Activated CD4-positive, alpha-beta T cell treated with anti-CD3 and anti-CD28 coated beads for 36 hours (primary cell): ENCODE measurements around the gene SDK2. TPM values are rescaled to one million over a fixed set of nuclear protein-coding genes. Genes with fewer than 3 reads are reported as not detected.

Experiments used
- ATAC-seq: fragments of 200-7000 bp; cut with Tn5 transposase; one replicate; pipeline ENCODE4 v1.10.0; 2021; ENCODE audit warnings: mild to moderate bottlenecking, moderate library complexity
- CTCF ChIA-PET: fragments of 350-600 bp; sonication (Branson Sonifier 250); formaldehyde crosslinking; loops from one replicate; lab custom pipeline; 2021; ENCODE audit warnings: antibody characterized with exemption; lab: Charles Lee
- POLR2A ChIA-PET: fragments of 350-600 bp; sonication (Branson Sonifier 250); formaldehyde crosslinking; loops from one replicate; lab custom pipeline; 2021; ENCODE audit warnings: antibody characterized with exemption, inconsistent platforms; lab: Charles Lee
- DNase-seq: peaks from one replicate; pipeline ENCODE4 v3.0.0-alpha.2; 2020
- H3K27ac Mint-ChIP-seq: one replicate; pipeline ENCODE4 v1.8.0; 2021; ENCODE audit warnings: mixed read lengths
- H3K27me3 Mint-ChIP-seq: one replicate; pipeline ENCODE4 v1.8.0; 2021; ENCODE audit warnings: mixed read lengths
- H3K36me3 Mint-ChIP-seq: one replicate; pipeline ENCODE4 v1.8.0; 2021; ENCODE audit warnings: low read depth, mixed read lengths
- H3K4me1 Mint-ChIP-seq: one replicate; pipeline ENCODE4 v1.8.0; 2021; ENCODE audit warnings: mixed read lengths
- H3K4me3 Mint-ChIP-seq: one replicate; pipeline ENCODE4 v1.8.0; 2021; ENCODE audit warnings: mild to moderate bottlenecking, moderate library complexity, mixed read lengths
- H3K9me3 Mint-ChIP-seq: one replicate; pipeline ENCODE4 v1.8.0; 2021; ENCODE audit warnings: low read depth, mixed read lengths
- intact Hi-C, 2 experiments: fragments of 100-400 bp; cut with DNase I in 1 of 2; cut with micrococcal nuclease in 1 of 2; formaldehyde crosslinking; loops; one replicate each; pipeline versions ENCODE4 v1.14.2 to v1.15.1; 2022 to 2024; cut with DNase I, micrococcal nuclease
- total RNA-seq, 2 experiments: library from RNA; stranded (reverse); gene quantifications; one replicate each; pipeline ENCODE4 v1.2.3, GENCODE V29; 2021

SDK2 gene
- total RNA-seq, 2 experiments from 2014 or later = 0.23 to 0.27 TPM

GRCh38 chr17:73551144-73551543 is 93.1 kb downstream of the SDK2 start:
- no peak overlapping the region for H3K27ac Mint-ChIP-seq
- no peaks in the 10 kb centered on the region for H3K27me3 Mint-ChIP-seq
- no peaks in the 10 kb centered on the region for H3K36me3 Mint-ChIP-seq
- CTCF ChIA-PET = interaction anchor here (0.5 to 0.8 kb wide), 2 partner anchors 94 to 994 kb away, joined by 3 to 6 read pairs; no protein-coding TSS in a partner anchor
- ATAC-seq (no peak), DNase-seq (no peak)
- intact Hi-C loops = no loop called here
- no peak overlapping the region for H3K4me3 Mint-ChIP-seq
- H3K9me3 Mint-ChIP-seq = no peaks in the 10 kb centered on the region
- H3K4me1 Mint-ChIP-seq = peaks cover 19% of the 10 kb centered on the region
- POLR2A ChIA-PET = no interaction called here

- ChIA-PET POLR2A (no interaction called here), CTCF (interaction anchor here (0.5 to 0.8 kb wide), 2 partner anchors 95 to 993 kb away, joined by 3 to 6 read pairs; no protein-coding TSS in a partner anchor)
- no peaks in the 10 kb centered on the region for H3K27me3 Mint-ChIP-seq
- H3K4me1 Mint-ChIP-seq = peaks cover 19% of the 10 kb centered on the region
- ATAC-seq = no peak
- no peak overlapping the region for H3K27ac Mint-ChIP-seq
- no peak overlapping the region for H3K4me3 Mint-ChIP-seq
- H3K9me3 Mint-ChIP-seq = no peaks in the 10 kb centered on the region
- intact Hi-C loops = no loop called here
- DNase-seq = no peak
- no peaks in the 10 kb centered on the region for H3K36me3 Mint-ChIP-seq
Observed at GRCh38 chr17:73550556-73550955, 93.7 kb downstream of the SDK2 start.

- DNase-seq (no peak), ATAC-seq (no peak)
- Mint-ChIP-seq H3K27me3 (no peaks in the 10 kb centered on the region), H3K4me3 (no peak overlapping the region), H3K36me3 (no peaks in the 10 kb centered on the region), H3K9me3 (no peaks in the 10 kb centered on the region), H3K4me1 (peaks cover 22% of the 10 kb centered on the region), H3K27ac (no peak overlapping the region)
- intact Hi-C loops = no loop called here
- POLR2A ChIA-PET = no interaction called here
- CTCF ChIA-PET = no interaction called here
Observed at GRCh38 chr17:73549841-73550430, 94.3 kb downstream of the SDK2 start.

- Mint-ChIP-seq H3K4me1 (peaks cover 22% of the 10 kb centered on the region), H3K27me3 (no peaks in the 10 kb centered on the region), H3K4me3 (no peak overlapping the region), H3K36me3 (no peaks in the 10 kb centered on the region), H3K27ac (no peak overlapping the region), H3K9me3 (no peaks in the 10 kb centered on the region)
- ChIA-PET CTCF (no interaction called here), POLR2A (no interaction called here)
- DNase-seq (no peak), ATAC-seq (no peak)
- intact Hi-C loops = no loop called here
Observed at GRCh38 chr17:73548620-73549311, 95.5 kb downstream of the SDK2 start.

- DNase-seq = no peak
- Mint-ChIP-seq H3K36me3 (no peaks in the 10 kb centered on the region), H3K9me3 (no peaks in the 10 kb centered on the region), H3K27ac (no peak overlapping the region), H3K4me3 (no peak overlapping the region), H3K27me3 (no peaks in the 10 kb centered on the region), H3K4me1 (peaks cover 21% of the 10 kb centered on the region)
- ATAC-seq = no peak
- intact Hi-C loops = no loop called here
- CTCF ChIA-PET = no interaction called here
- POLR2A ChIA-PET = no interaction called here
Observed at GRCh38 chr17:73547790-73548189, 96.5 kb downstream of the SDK2 start.

GRCh38 chr17:73546770-73547536 is 97.3 kb downstream of the SDK2 start:
- peaks cover 17% of the 10 kb centered on the region for H3K4me1 Mint-ChIP-seq
- H3K27me3 Mint-ChIP-seq = no peaks in the 10 kb centered on the region
- ATAC-seq (peak; percentile 76), DNase-seq (peak; percentile 54)
- no peaks in the 10 kb centered on the region for H3K36me3 Mint-ChIP-seq
- H3K27ac Mint-ChIP-seq = no peak overlapping the region
- ChIA-PET POLR2A (no interaction called here), CTCF (no interaction called here)
- no peaks in the 10 kb centered on the region for H3K9me3 Mint-ChIP-seq
- H3K4me3 Mint-ChIP-seq = no peak overlapping the region
- intact Hi-C loops = no loop called here

- no peak overlapping the region for H3K27ac Mint-ChIP-seq
- H3K36me3 Mint-ChIP-seq = no peaks in the 10 kb centered on the region
- no peak for ATAC-seq
- POLR2A ChIA-PET = no interaction called here
- DNase-seq = no peak
- no peaks in the 10 kb centered on the region for H3K9me3 Mint-ChIP-seq
- peaks cover 14% of the 10 kb centered on the region for H3K4me1 Mint-ChIP-seq
- CTCF ChIA-PET = no interaction called here
- intact Hi-C loops = no loop called here
- no peaks in the 10 kb centered on the region for H3K27me3 Mint-ChIP-seq
- no peak overlapping the region for H3K4me3 Mint-ChIP-seq
Observed at GRCh38 chr17:73546114-73546513, 98.1 kb downstream of the SDK2 start.

GRCh38 chr17:73545109-73546032 is 98.9 kb downstream of the SDK2 start:
- ChIA-PET CTCF (interaction anchor here (1.0 kb wide), 1 partner anchor 9 kb away, joined by 4 read pairs; no protein-coding TSS in a partner anchor), POLR2A (no interaction called here)
- no peak for DNase-seq
- no peaks in the 10 kb centered on the region for H3K9me3 Mint-ChIP-seq
- no peak for ATAC-seq
- H3K36me3 Mint-ChIP-seq = no peaks in the 10 kb centered on the region
- H3K4me1 Mint-ChIP-seq = peaks cover 14% of the 10 kb centered on the region
- H3K27ac Mint-ChIP-seq = no peak overlapping the region
- intact Hi-C loops = no loop called here
- no peaks in the 10 kb centered on the region for H3K27me3 Mint-ChIP-seq
- no peak overlapping the region for H3K4me3 Mint-ChIP-seq

- Mint-ChIP-seq H3K9me3 (no peaks in the 10 kb centered on the region), H3K27ac (no peak overlapping the region), H3K27me3 (no peaks in the 10 kb centered on the region), H3K36me3 (no peaks in the 10 kb centered on the region), H3K4me3 (no peak overlapping the region), H3K4me1 (peaks cover 11% of the 10 kb centered on the region)
- ATAC-seq (no peak), DNase-seq (no peak)
- intact Hi-C loops = no loop called here
- CTCF ChIA-PET = interaction anchor here (0.6 to 1.0 kb wide), 2 partner anchors 10 to 135 kb away, joined by 3 to 4 read pairs; no protein-coding TSS in a partner anchor
- POLR2A ChIA-PET = no interaction called here
Observed at GRCh38 chr17:73544333-73544732, 99.9 kb downstream of the SDK2 start.

- no peaks in the 10 kb centered on the region for H3K36me3 Mint-ChIP-seq
- H3K4me3 Mint-ChIP-seq = no peak overlapping the region
- POLR2A ChIA-PET = no interaction called here
- H3K4me1 Mint-ChIP-seq = peaks cover 8% of the 10 kb centered on the region
- no peaks in the 10 kb centered on the region for H3K27me3 Mint-ChIP-seq
- ATAC-seq (no peak), DNase-seq (no peak)
- no peak overlapping the region for H3K27ac Mint-ChIP-seq
- CTCF ChIA-PET = no interaction called here
- intact Hi-C loops = no loop called here
- no peaks in the 10 kb centered on the region for H3K9me3 Mint-ChIP-seq
Observed at GRCh38 chr17:73542323-73542722, 101.9 kb downstream of the SDK2 start.

GRCh38 chr17:73541561-73541981 is 102.7 kb downstream of the SDK2 start:
- DNase-seq = no peak
- intact Hi-C loops = no loop called here
- ChIA-PET POLR2A (no interaction called here), CTCF (interaction anchor here (0.8 kb wide), 1 partner anchor 67 kb away, joined by 3 read pairs; no protein-coding TSS in a partner anchor)
- no peaks in the 10 kb centered on the region for H3K9me3 Mint-ChIP-seq
- H3K27ac Mint-ChIP-seq = no peak overlapping the region
- ATAC-seq = no peak
- H3K4me3 Mint-ChIP-seq = no peak overlapping the region
- no peaks in the 10 kb centered on the region for H3K27me3 Mint-ChIP-seq
- no peaks in the 10 kb centered on the region for H3K36me3 Mint-ChIP-seq
- H3K4me1 Mint-ChIP-seq = peaks cover 3% of the 10 kb centered on the region
